Body of pancreas (tissue), 4 donors: ENCODE data around the gene ADGRA3. TPM values are rescaled to one million over a fixed set of nuclear protein-coding genes. Genes with fewer than 3 reads are reported as not detected.
"Not testable (repeated sequence)": the region's sequence is repeated elsewhere in the genome, so short reads cannot be mapped to it uniquely, and the experiment has no call there.

Source experiments
- ATAC-seq: fragments of 150-250 bp; one replicate; pipeline ENCODE4 v1.9.1; 2016
- DNase-seq, 4 donors: peaks; one replicate each; pipeline ENCODE4 v3.0.0-alpha.2; 2019
- H3K27ac ChIP-seq, 4 donors: fragments of 200-600 bp; sonication (generic); 1 replicate in 3 of 4; 2 replicates in 1 of 4; pipeline versions ENCODE4 v1.5.1 to v1.6.1; 2016 to 2019; ENCODE audit warnings: mild to moderate bottlenecking in 1 of 4, mixed read lengths in 1 of 4, moderate library complexity in 1 of 4
- H3K27me3 ChIP-seq, 2 donors: fragments of 200-600 bp; sonication (generic); one replicate each; pipeline ENCODE4 v1.6.0; 2016; ENCODE audit warnings: mild to moderate bottlenecking in 1 of 2
- H3K36me3 ChIP-seq, 2 donors: fragments of 200-600 bp; sonication (generic); replicated peaks in 1 of 2; 2 replicates each; pipeline ENCODE4 v1.5.1; 2016; ENCODE audit warnings: low read depth in 2 of 2; ENCODE audit not compliant: insufficient read depth in 1 of 2
- H3K4me1 ChIP-seq: fragments of 200-600 bp; sonication (generic); one replicate; pipeline ENCODE4 v1.6.0; 2016
- H3K4me3 ChIP-seq, 2 donors: fragments of 200-600 bp; sonication (generic); 1 replicate in 1 of 2; 2 replicates in 1 of 2; pipeline ENCODE4 v1.5.1; 2016 to 2019
- H3K9me3 ChIP-seq, 3 donors: fragments of 200-600 bp; sonication (generic); 1 replicate in 2 of 3; 2 replicates in 1 of 3; pipeline ENCODE4 v1.5.1; 2016
- CTCF ChIP-seq, 7 experiments: fragments of 450-650 bp in 4 of 7; fragments of 200-600 bp in 3 of 7; sonication (generic) in 3 of 7; IDR thresholded peaks; one replicate each; pipeline ENCODE4 v1.5.1; 2016 to 2019; ENCODE audit warnings: antibody characterized with exemption in 7 of 7
- POLR2A ChIP-seq, 3 donors: fragments of 450-650 bp; IDR thresholded peaks; one replicate each; pipeline ENCODE4 v1.6.1; 2016; ENCODE audit warnings: antibody characterized with exemption in 3 of 3, mild to moderate bottlenecking in 2 of 3
- WGBS, 2 donors: methylation state at CpG; one replicate each; pipeline ENCODE4 v1.1.5; 2017; 5-methylcytosine and 5-hydroxymethylcytosine counted together
- intact Hi-C: fragments of 100-400 bp; cut with DNase I; formaldehyde crosslinking; loops from one replicate; pipeline ENCODE4 v1.15.1; 2023
- total RNA-seq, 2 donors: library from RNA; depleted of rRNA; stranded (reverse); fragments of >200 nt; gene quantifications; one replicate each; pipeline ENCODE4 v1.1.0, GENCODE V29; 2016

The ADGRA3 gene
- total RNA-seq, 2 donors from 2014 or later = 29.3 to 45.9 TPM

GRCh38 chr4:22477136-22477812 lies 38.6 kb downstream of the ADGRA3 start:
- Histone ChIP-seq H3K27me3 (no peaks in the 10 kb centered on the region), H3K36me3 (no peaks in the 10 kb centered on the region), H3K4me3 (no peak overlapping the region), H3K27ac (no peak overlapping the region), H3K9me3 (no peaks in the 10 kb centered on the region), H3K4me1 (peaks cover 29% of the 10 kb centered on the region)
- intact Hi-C loops = no loop called here
- TF ChIP-seq CTCF (IDR thresholded peaks at IDR 0.05) (no peak), POLR2A (IDR thresholded peaks at IDR 0.05) (no peak)
- DNase-seq = no peak
- ATAC-seq = no peak
- 53 to 60% methylated on average over 8 of the region's 8 CpGs for WGBS, 2 donors

- H3K27me3 ChIP-seq = no peaks in the 10 kb centered on the region
- H3K4me3 ChIP-seq = no peak overlapping the region
- 92 to 94% methylated on average over 7 of the region's 7 CpGs for WGBS, 2 donors
- DNase-seq = no peak
- no peak for TF ChIP-seq POLR2A (IDR thresholded peaks at IDR 0.05)
- TF ChIP-seq CTCF (IDR thresholded peaks at IDR 0.05) = no peak
- intact Hi-C loops = no loop called here
- no peaks in the 10 kb centered on the region for H3K9me3 ChIP-seq
- peaks cover 30% of the 10 kb centered on the region for H3K4me1 ChIP-seq
- H3K27ac ChIP-seq = no peak overlapping the region
- ATAC-seq = no peak
- H3K36me3 ChIP-seq = no peaks in the 10 kb centered on the region
Measured at GRCh38 chr4:22476011-22476410, 39.9 kb downstream of the ADGRA3 start.

- H3K4me1 ChIP-seq = peaks cover 31% of the 10 kb centered on the region
- 85 to 89% methylated on average over 16 of the region's 16 CpGs for WGBS, 2 donors
- H3K9me3 ChIP-seq, H3K4me3 ChIP-seq, H3K27me3 ChIP-seq, H3K27ac ChIP-seq, ATAC-seq, H3K36me3 ChIP-seq, DNase-seq, intact Hi-C loops: not testable (repeated sequence)
Measured at GRCh38 chr4:22475311-22475646, 40.6 kb downstream of the ADGRA3 start.

- peaks cover 27% of the 10 kb centered on the region for H3K4me1 ChIP-seq
- H3K27ac ChIP-seq = no peak overlapping the region
- no peak overlapping the region for H3K4me3 ChIP-seq
- no peak for TF ChIP-seq CTCF (IDR thresholded peaks at IDR 0.05)
- no peak for TF ChIP-seq POLR2A (IDR thresholded peaks at IDR 0.05)
- WGBS, 2 donors = 61 to 65% methylated on average over 5 of the region's 5 CpGs
- H3K27me3 ChIP-seq = no peaks in the 10 kb centered on the region
- H3K9me3 ChIP-seq = no peaks in the 10 kb centered on the region
- no peaks in the 10 kb centered on the region for H3K36me3 ChIP-seq
- ATAC-seq (no peak), DNase-seq (no peak)
- intact Hi-C loops = no loop called here
Measured at GRCh38 chr4:22474636-22475310, 41.1 kb downstream of the ADGRA3 start.

- H3K27me3 ChIP-seq = no peaks in the 10 kb centered on the region
- intact Hi-C loops = no loop called here
- H3K27ac ChIP-seq = no peak overlapping the region
- peaks cover 27% of the 10 kb centered on the region for H3K4me1 ChIP-seq
- DNase-seq (no peak), ATAC-seq (no peak)
- no peaks in the 10 kb centered on the region for H3K9me3 ChIP-seq
- WGBS, 2 donors = 50 to 59% methylated on average over 4 of the region's 4 CpGs
- H3K36me3 ChIP-seq = no peaks in the 10 kb centered on the region
- H3K4me3 ChIP-seq = no peak overlapping the region
- TF ChIP-seq CTCF (IDR thresholded peaks at IDR 0.05) = no peak
- TF ChIP-seq POLR2A (IDR thresholded peaks at IDR 0.05) = no peak
Measured at GRCh38 chr4:22473268-22473667, 42.6 kb downstream of the ADGRA3 start.
